ENCODE data around the gene SDR42E2.
"Not testable (repeated sequence)": the region's sequence is repeated elsewhere in the genome, so short reads cannot be mapped to it uniquely, and the experiment has no call there.

Gene SDR42E2

GRCh38 chr16:22210854-22211253 is 48.5 kb downstream of the SDR42E2 start:
- DNase-seq (ENCODE audit: low read depth in 1 of 2, low spot score in 1 of 2), result no peak

GRCh38 chr16:22213236-22213635 is 50.9 kb downstream of the SDR42E2 start:
- no peak for DNase-seq (ENCODE audit: low read depth in 1 of 2, low spot score in 1 of 2)

- no peak for DNase-seq (ENCODE audit: low read depth in 1 of 2, low spot score in 1 of 2)
Measured at GRCh38 chr16:22213801-22214200, 51.5 kb downstream of the SDR42E2 start.

- DNase-seq (ENCODE audit: low read depth in 1 of 2, low spot score in 1 of 2), result no peak
Measured at GRCh38 chr16:22214402-22214801, 52.1 kb downstream of the SDR42E2 start.

- no peak for DNase-seq (ENCODE audit: low read depth in 1 of 2, low spot score in 1 of 2)
Measured at GRCh38 chr16:22214889-22215288, 52.6 kb downstream of the SDR42E2 start.

GRCh38 chr16:22216191-22216831 is 54.0 kb downstream of the SDR42E2 start:
- no peak for DNase-seq (ENCODE audit: low read depth in 1 of 2, low spot score in 1 of 2)

- not testable (repeated sequence) for DNase-seq (ENCODE audit: low read depth in 1 of 2, low spot score in 1 of 2)
Measured at GRCh38 chr16:22216832-22217225, 54.5 kb downstream of the SDR42E2 start.

- no peak for DNase-seq (ENCODE audit: low read depth in 1 of 2, low spot score in 1 of 2)
Measured at GRCh38 chr16:22217890-22218730, 55.8 kb downstream of the SDR42E2 start.

GRCh38 chr16:22219389-22220068 is 57.2 kb downstream of the SDR42E2 start:
- no peak for DNase-seq (ENCODE audit: low read depth in 1 of 2, low spot score in 1 of 2)

- DNase-seq (ENCODE audit: low read depth in 1 of 2, low spot score in 1 of 2), result no peak
Measured at GRCh38 chr16:22220069-22220440, 57.7 kb downstream of the SDR42E2 start.

GRCh38 chr16:22220714-22221113 is 58.4 kb downstream of the SDR42E2 start:
- no peak for DNase-seq (ENCODE audit: low read depth in 1 of 2, low spot score in 1 of 2)

- no peak for DNase-seq (ENCODE audit: low read depth in 1 of 2, low spot score in 1 of 2)
Measured at GRCh38 chr16:22222006-22222405, 59.7 kb downstream of the SDR42E2 start.

- no peak for DNase-seq (ENCODE audit: low read depth in 1 of 2, low spot score in 1 of 2)
Measured at GRCh38 chr16:22222998-22223397, 60.7 kb downstream of the SDR42E2 start.

GRCh38 chr16:22225060-22225459 is 62.8 kb downstream of the SDR42E2 start:
- no peak for DNase-seq (ENCODE audit: low read depth in 1 of 2, low spot score in 1 of 2)

- no peak for DNase-seq (ENCODE audit: low read depth in 1 of 2, low spot score in 1 of 2)
Measured at GRCh38 chr16:22229889-22230288, 67.6 kb downstream of the SDR42E2 start.

GRCh38 chr16:22232277-22233036 is 70.2 kb downstream of the SDR42E2 start:
- DNase-seq (ENCODE audit: low read depth in 1 of 2, low spot score in 1 of 2), result no peak

GRCh38 chr16:22233037-22233372 is 70.7 kb downstream of the SDR42E2 start:
- no peak for DNase-seq (ENCODE audit: low read depth in 1 of 2, low spot score in 1 of 2)

- DNase-seq (ENCODE audit: low read depth in 1 of 2, low spot score in 1 of 2), result no peak
Measured at GRCh38 chr16:22235839-22236745, 73.8 kb downstream of the SDR42E2 start.

- DNase-seq (ENCODE audit: low read depth in 1 of 2, low spot score in 1 of 2), result no peak
Measured at GRCh38 chr16:22239131-22239805, 77.0 kb downstream of the SDR42E2 start.
